Tibial nerve (tissue), 4 donors: Measurements from ENCODE around the gene RAB34. TPM values are rescaled to one million over a fixed set of nuclear protein-coding genes. Genes with fewer than 3 reads are reported as not detected.

ENCODE experiments used
- DNase-seq, 2 donors: peaks; one replicate each; pipeline ENCODE4 v3.0.0-alpha.2; 2019; ENCODE audit warnings: low spot score in 2 of 2
- H3K27ac ChIP-seq, 4 donors: fragments of 200-600 bp; sonication (generic) in 3 of 4; one replicate each; pipeline ENCODE4 v1.5.1; 2017 to 2019; ENCODE audit warnings: mild to moderate bottlenecking in 1 of 4
- H3K27me3 ChIP-seq, 2 donors: fragments of 200-600 bp; sonication (generic) in 1 of 2; one replicate each; pipeline versions ENCODE4 v1.5.1 to v1.6.0; 2017 to 2019
- H3K36me3 ChIP-seq, 3 donors: fragments of 200-600 bp; sonication (generic); one replicate each; pipeline ENCODE4 v1.5.1; 2018 to 2019
- H3K4me1 ChIP-seq, 4 donors: fragments of 200-600 bp; sonication (generic) in 3 of 4; one replicate each; pipeline ENCODE4 v1.5.1; 2017 to 2019
- H3K4me3 ChIP-seq, 4 donors: fragments of 200-600 bp; sonication (generic) in 3 of 4; one replicate each; pipeline ENCODE4 v1.5.1; 2017 to 2019; ENCODE audit warnings: mild to moderate bottlenecking in 1 of 4, moderate library complexity in 1 of 4
- H3K9me3 ChIP-seq, 4 donors: fragments of 200-600 bp; sonication (generic) in 3 of 4; one replicate each; pipeline ENCODE4 v1.5.1; 2017 to 2019
- CTCF ChIP-seq, 5 experiments: fragments of 200-600 bp in 3 of 5; fragments of 450-650 bp in 2 of 5; sonication (generic) in 3 of 5; IDR thresholded peaks; one replicate each; pipeline ENCODE4 v1.5.1; 2016 to 2019; ENCODE audit warnings: antibody characterized with exemption in 5 of 5, mild to moderate bottlenecking in 3 of 5, moderate library complexity in 2 of 5
- EP300 ChIP-seq, 2 donors: sonication (generic); formaldehyde crosslinking; IDR thresholded peaks; one replicate each; pipeline ENCODE4 v1.6.1; 2017; ENCODE audit warnings: antibody characterized with exemption in 2 of 2, mild to moderate bottlenecking in 1 of 2
- POLR2A ChIP-seq, 2 donors: fragments of 450-650 bp; IDR thresholded peaks; one replicate each; pipeline ENCODE4 v1.6.1; 2017; ENCODE audit warnings: antibody characterized with exemption in 2 of 2, mild to moderate bottlenecking in 2 of 2, moderate library complexity in 2 of 2
- WGBS, 2 donors: methylation state at CpG; one replicate each; pipeline ENCODE4 v1.1.5; 2018; 5-methylcytosine and 5-hydroxymethylcytosine counted together
- total RNA-seq, 4 donors: library from RNA; depleted of rRNA; stranded (reverse); fragments of >200 nt; gene quantifications; one replicate each; pipeline ENCODE4 v1.1.0, GENCODE V29; 2016

The RAB34 gene
- total RNA-seq, 4 donors from 2014 or later, result 189 to 298 (median 196) TPM

GRCh38 chr17:28685366-28685765 lies 32.3 kb downstream of the RAB34 start:
- Histone ChIP-seq H3K9me3 (no peaks in the 10 kb centered on the region), H3K4me1 (no peaks in the 10 kb centered on the region), H3K4me3 (no peak overlapping the region), H3K27me3 (no peaks in the 10 kb centered on the region), H3K27ac (no peak overlapping the region), H3K36me3 (peaks cover 12 to 100% (median 64%) of the 10 kb centered on the region in 3 donors)
- TF ChIP-seq CTCF (IDR thresholded peaks at IDR 0.05), result no peak
- TF ChIP-seq POLR2A (IDR thresholded peaks at IDR 0.05), result no peak
- no peak for TF ChIP-seq EP300 (IDR thresholded peaks at IDR 0.05)
- DNase-seq, result no peak
- WGBS, 2 donors, result 87 to 91% methylated on average over 5 of the region's 5 CpGs

GRCh38 chr17:28684963-28685362 lies 32.7 kb downstream of the RAB34 start:
- TF ChIP-seq POLR2A (IDR thresholded peaks at IDR 0.05) (no peak), EP300 (IDR thresholded peaks at IDR 0.05) (peak in 1 of 2 donors; percentile 34), CTCF (IDR thresholded peaks at IDR 0.05) (no peak)
- WGBS, 2 donors, result 41 to 48% methylated on average over 3 of the region's 3 CpGs
- Histone ChIP-seq H3K4me3 (no peak overlapping the region), H3K4me1 (no peaks in the 10 kb centered on the region), H3K27ac (no peak overlapping the region), H3K9me3 (no peaks in the 10 kb centered on the region), H3K36me3 (peaks cover 10 to 100% (median 66%) of the 10 kb centered on the region in 3 donors), H3K27me3 (no peaks in the 10 kb centered on the region)
- peak in 1 of 2 donors; percentile 23 for DNase-seq

- peaks cover 4 to 100% (median 68%) of the 10 kb centered on the region in 3 donors for H3K36me3 ChIP-seq
- no peak overlapping the region for H3K4me3 ChIP-seq
- H3K27me3 ChIP-seq, result no peaks in the 10 kb centered on the region
- H3K9me3 ChIP-seq, result no peaks in the 10 kb centered on the region
- no peak for DNase-seq
- TF ChIP-seq POLR2A (IDR thresholded peaks at IDR 0.05), result no peak
- no peak for TF ChIP-seq CTCF (IDR thresholded peaks at IDR 0.05)
- no peak for TF ChIP-seq EP300 (IDR thresholded peaks at IDR 0.05)
- no peak overlapping the region for H3K27ac ChIP-seq
- H3K4me1 ChIP-seq, result no peaks in the 10 kb centered on the region
- WGBS, 2 donors, result 87 to 93% methylated on average over 6 to 11 of the region's 11 CpGs
These were observed 35.0 kb downstream of the RAB34 start for GRCh38 chr17:28682655-28683054.

GRCh38 chr17:28675980-28676379 lies 41.7 kb downstream of the RAB34 start:
- WGBS, 2 donors, result 84 to 86% methylated on average over 7 of the region's 7 CpGs
- H3K27ac ChIP-seq, result no peak overlapping the region
- H3K27me3 ChIP-seq, result no peaks in the 10 kb centered on the region
- TF ChIP-seq POLR2A (IDR thresholded peaks at IDR 0.05) (no peak), EP300 (IDR thresholded peaks at IDR 0.05) (no peak), CTCF (IDR thresholded peaks at IDR 0.05) (peak in 1 of 5 experiments; percentile 19)
- no peaks in the 10 kb centered on the region for H3K4me1 ChIP-seq
- no peak for DNase-seq
- no peak overlapping the region for H3K4me3 ChIP-seq
- H3K9me3 ChIP-seq, result no peaks in the 10 kb centered on the region
- peaks cover 4 to 99% (median 82%) of the 10 kb centered on the region in 3 donors for H3K36me3 ChIP-seq

GRCh38 chr17:28675490-28675889 lies 42.2 kb downstream of the RAB34 start:
- no peak overlapping the region for H3K27ac ChIP-seq
- TF ChIP-seq CTCF (IDR thresholded peaks at IDR 0.05) (no peak), EP300 (IDR thresholded peaks at IDR 0.05) (no peak), POLR2A (IDR thresholded peaks at IDR 0.05) (no peak)
- 54 to 55% methylated on average over 3 of the region's 3 CpGs for WGBS, 2 donors
- no peaks in the 10 kb centered on the region for H3K4me1 ChIP-seq
- peaks cover 4 to 99% (median 79%) of the 10 kb centered on the region in 3 donors for H3K36me3 ChIP-seq
- H3K9me3 ChIP-seq, result no peaks in the 10 kb centered on the region
- no peak for DNase-seq
- no peak overlapping the region for H3K4me3 ChIP-seq
- no peaks in the 10 kb centered on the region for H3K27me3 ChIP-seq
